K562 (cell line): ENCODE measurements around the gene ZNF358. TPM values are rescaled to one million over a fixed set of nuclear protein-coding genes. Genes with fewer than 3 reads are reported as not detected.

Source experiments
- ATAC-seq: fragments of 200-7000 bp; cut with Tn5 transposase; 3 replicates; pipeline ENCODE4 v1.9.1; 2020; ENCODE audit warnings: moderate library complexity
- BruUV-seq: library from RNA; stranded (reverse); fragments of 400-500 nt; replicated peaks from 2 replicates; lab custom pipeline; 2021; lab: Mats Ljungman, UMichigan
- CTCF ChIA-PET: fragments of 300-600 bp; formaldehyde crosslinking; extraction: SDS; loops from one replicate; lab custom pipeline; 2021; ENCODE audit warnings: low intra/inter-chr PET ratio; lab: Yijun Ruan, JAX
- POLR2A ChIA-PET: fragments of 300-600, 350-650 bp; sonication (Branson Sonifier 250); formaldehyde crosslinking; extraction: SDS; loops from one replicate; lab custom pipeline; 2021; ENCODE audit warnings: antibody characterized with exemption, inconsistent platforms; lab: Yijun Ruan, JAX
- DNase-seq, 4 experiments: peaks; one replicate each; pipeline versions ENCODE4 v3.0.0 to v3.0.0-alpha.2; 2011 to 2018; ENCODE audit warnings: low spot score in 3 of 4, mixed read lengths in 3 of 4; ENCODE audit errors: extremely low read depth in 1 of 4
- FAIRE-seq: peaks from 2 replicates; lab custom pipeline; 2011; peaks lifted over from hg19 to GRCh38; lab: Jason Lieb, UNC
- H2AFZ ChIP-seq: 2 replicates; pipeline ENCODE4 v1.6.0; 2011; ENCODE audit warnings: low read depth, low read length, control low read depth, inconsistent platforms
- H3K27ac ChIP-seq: fragments of 200-600 bp; 3 replicates; pipeline ENCODE4 v1.8.0; 2011; ENCODE audit warnings: low read depth, mild to moderate bottlenecking, control low read depth, inconsistent platforms, low read length, moderate library complexity, mixed read lengths; ENCODE audit errors: extremely low read depth
- H3K27me3 ChIP-seq, 2 experiments: fragments of 300-600 bp in 1 of 2; 2 replicates in 1 of 2; 3 replicates in 1 of 2; pipeline versions ENCODE4 v1.6.0 to v1.8.0; 2011; ENCODE audit warnings: inconsistent platforms in 2 of 2, low read length in 2 of 2, mild to moderate bottlenecking in 1 of 2, mixed read lengths in 1 of 2, moderate library complexity in 1 of 2; ENCODE audit not compliant: control insufficient read depth in 2 of 2, insufficient read depth in 2 of 2
- H3K36me3 ChIP-seq: fragments of 300-600 bp; 3 replicates; pipeline ENCODE4 v1.8.0; 2011; ENCODE audit warnings: mild to moderate bottlenecking, low read length, inconsistent platforms; ENCODE audit not compliant: control insufficient read depth, insufficient read depth
- H3K4me1 ChIP-seq, 2 experiments: fragments of 200-600 bp in 1 of 2; replicated peaks in 1 of 2; 2 replicates in 1 of 2; 3 replicates in 1 of 2; pipeline versions ENCODE4 v1.5.1 to v1.8.0; 2011; ENCODE audit warnings: inconsistent platforms in 2 of 2, low read length in 2 of 2, mild to moderate bottlenecking in 1 of 2, mixed read lengths in 1 of 2, moderate library complexity in 1 of 2; ENCODE audit not compliant: control insufficient read depth in 2 of 2, insufficient read depth in 2 of 2
- H3K4me2 ChIP-seq: 2 replicates; pipeline ENCODE4 v1.6.1; 2011; ENCODE audit warnings: low read length, control low read depth, inconsistent platforms, mixed read lengths; ENCODE audit not compliant: insufficient read depth
- H3K4me3 ChIP-seq: fragments of 200-600 bp; sonication (generic), shearing (Covaris generic); 2 replicates; pipeline ENCODE4 v1.5.1; 2016; ENCODE audit warnings: control low read depth, inconsistent platforms
- H3K79me2 ChIP-seq: fragments of 200-600 bp; 3 replicates; pipeline ENCODE4 v1.8.0; 2011; ENCODE audit warnings: low read length, inconsistent platforms; ENCODE audit not compliant: control insufficient read depth, insufficient read depth
- H3K9ac ChIP-seq, 2 experiments: 2 replicates each; pipeline versions ENCODE4 v1.6.0 to v1.6.1; 2011; ENCODE audit warnings: low read depth in 2 of 2, low read length in 2 of 2, control low read depth in 1 of 2, inconsistent platforms in 1 of 2, mild to moderate bottlenecking in 1 of 2, mixed read lengths in 1 of 2; ENCODE audit not compliant: insufficient read depth in 1 of 2
- H3K9me1 ChIP-seq: one replicate; pipeline ENCODE4 v1.6.0; 2011; ENCODE audit warnings: inconsistent platforms, mild to moderate bottlenecking, low read length, moderate library complexity; ENCODE audit not compliant: control insufficient read depth, insufficient read depth
- H3K9me3 ChIP-seq: replicated peaks from 2 replicates; pipeline ENCODE4 v1.5.1; 2011; ENCODE audit warnings: low read depth, low read length, inconsistent platforms; ENCODE audit not compliant: control insufficient read depth, insufficient read depth
- H4K20me1 ChIP-seq: replicated peaks from 2 replicates; pipeline ENCODE4 v1.6.1; 2011; ENCODE audit warnings: low read length, inconsistent platforms, mixed read lengths; ENCODE audit not compliant: control insufficient read depth, insufficient read depth
- KDM1A ChIP-seq, 2 experiments: fragments of 450-650 bp; IDR thresholded peaks; 2 replicates each; pipeline ENCODE4 v1.6.1; 2016; ENCODE audit warnings: mild to moderate bottlenecking in 2 of 2
- RBFOX2 ChIP-seq: fragments of 200-400 bp; formaldehyde crosslinking; IDR thresholded peaks from 2 replicates; pipeline ENCODE4 v1.6.1; 2017; ENCODE audit warnings: low read depth, mild to moderate bottlenecking, low read length, moderate library complexity
- TEAD2 ChIP-seq: fragments of 450-650 bp; IDR thresholded peaks from 2 replicates; pipeline ENCODE4 v1.6.1; 2016; ENCODE audit warnings: missing genetic modification characterization, control low read depth, missing compliant biosample characterization
- ZNF121 ChIP-seq: sonication (generic); formaldehyde crosslinking; conservative IDR thresholded peaks from 2 replicates; pipeline ENCODE4 v1.8.0; 2022; ENCODE audit warnings: missing genetic modification reagents
- ZNF280A ChIP-seq: fragments of 450-650 bp; IDR thresholded peaks from 2 replicates; pipeline ENCODE4 v1.6.1; 2018; ENCODE audit warnings: mild to moderate bottlenecking, low read depth; ENCODE audit not compliant: partially characterized antibody
- WGBS: fragments of 100-300 bp; shearing (Covaris generic); methylation state at CpG from one replicate; pipeline ENCODE4 v1.1.6; 2016; ENCODE audit warnings: low coverage, mixed read lengths; ENCODE audit not compliant: insufficient coverage; ENCODE audit errors: missing lambda C conversion rate; 5-methylcytosine and 5-hydroxymethylcytosine counted together
- in situ Hi-C: fragments of 300-500 bp; cut with MboI; formaldehyde crosslinking; loops from 4 replicates; pipeline ENCODE4 v1.15.0; 2018; ENCODE audit warnings: inconsistent platforms, mixed read lengths
- intact Hi-C: fragments of 100-400 bp; cut with micrococcal nuclease; formaldehyde crosslinking; loops from 2 replicates; pipeline ENCODE4 v1.14.2; 2022
- polyA plus RNA-seq, 8 experiments: library from polyadenylated mRNA; depleted of rRNA in 4 of 8; stranded (reverse) in 5 of 8; unstranded in 3 of 8; fragments of >200 nt; fragmentation: Nextera tagmentation in 2 of 8; fragmentation: Illumina TruSeq in 1 of 8; extraction: Ambion mirVana in 2 of 8; extraction: Trizol in 1 of 8; gene quantifications; 2 replicates each; pipeline versions ENCODE4 v1.2.1 to v1.2.3, GENCODE V29; 2011 to 2014; ENCODE audit warnings: inconsistent platforms in 1 of 8, missing spikeins in 1 of 8
- total RNA-seq, 7 experiments: library from RNA; depleted of rRNA in 6 of 7; stranded (reverse); fragments of >200 nt in 6 of 7; fragmentation: Illumina TruSeq in 2 of 7; extraction: Trizol in 2 of 7; gene quantifications; 2 replicates each; pipeline versions ENCODE4 v1.2.1 to v1.2.3, GENCODE V29; 2011 to 2021; ENCODE audit warnings: low replicate concordance in 1 of 7

The ZNF358 gene
- total and polyA plus RNA-seq, 9 of the 15 experiments (the other 6 are each of a cell fraction or from before 2014, with no cell fraction given): 0.04 to 17.2 (median 4.9) TPM

GRCh38 chr19:7477758-7478157, 38.1 kb upstream of the ZNF358 start:
- H3K36me3 ChIP-seq: no peaks in the 10 kb centered on the region
- ChIA-PET CTCF (no interaction called here), POLR2A (no interaction called here)
- no peaks in the 10 kb centered on the region for H3K9me1 ChIP-seq
- no peak for DNase-seq
- WGBS: 37% methylated on average over 10 of the region's 10 CpGs
- no peaks in the 10 kb centered on the region for H4K20me1 ChIP-seq
- no peak overlapping the region for H2AFZ ChIP-seq
- H3K27ac ChIP-seq: no peak overlapping the region
- no TSS peak for BruUV-seq
- no peaks in the 10 kb centered on the region for H3K27me3 ChIP-seq
- no peak for ATAC-seq
- no peaks in the 10 kb centered on the region for H3K79me2 ChIP-seq
- intact Hi-C loops (no loop called here), in situ Hi-C loops (no loop called here)
- no peaks in the 10 kb centered on the region for H3K9me3 ChIP-seq
- no peak overlapping the region for H3K4me3 ChIP-seq
- peaks cover 10 to 49% of the 10 kb centered on the region in 2 experiments for H3K4me1 ChIP-seq
- no peak overlapping the region for H3K4me2 ChIP-seq
- FAIRE-seq: no peak
- H3K9ac ChIP-seq: peak overlapping the region in 1 of 2 experiments; percentile 7; a peak in 1 of 4 replicates
- TF ChIP-seq ZNF280A (no peak), RBFOX2 (no peak), ZNF121 (peak; percentile 99), KDM1A (IDR thresholded peaks at IDR 0.05) (peak in 1 of 2 experiments; percentile 19; a peak in 1 of 4 replicates), TEAD2 (tag) (no peak)
